Measurements from ENCODE around the gene TIMM17A. TPM values are rescaled to one million over a fixed set of nuclear protein-coding genes. Genes with fewer than 3 reads are reported as not detected.
"Not testable (repeated sequence)": the region's sequence is repeated elsewhere in the genome, so short reads cannot be mapped to it uniquely, and the experiment has no call there.

TIMM17A gene
- total RNA-seq, 2 experiments from 2014 or later, result 51.9 to 70.6 TPM

- no peaks in the 10 kb centered on the region for H3K9me3 Mint-ChIP-seq (ENCODE audit: low read depth)
- ChIA-PET CTCF (interaction anchor here (1.2 to 1.5 kb wide), 3 partner anchors 17 to 138 kb away, joined by 3 to 5 read pairs (median 4); no protein-coding TSS in a partner anchor), POLR2A (no interaction called here)
- no peaks in the 10 kb centered on the region for H3K27me3 Mint-ChIP-seq
- no peak overlapping the region for H3K4me3 Mint-ChIP-seq
- H3K4me1 Mint-ChIP-seq, result no peaks in the 10 kb centered on the region
- intact Hi-C loops (cut with DNase I, micrococcal nuclease), result no loop called here
- no peak overlapping the region for H3K27ac Mint-ChIP-seq
- no peaks in the 10 kb centered on the region for H3K36me3 Mint-ChIP-seq (ENCODE audit: low read depth)
- DNase-seq (no peak), ATAC-seq (no peak)
Measured at GRCh38 chr1:202016022-202016810, 60.9 kb downstream of the TIMM17A start.

DNA sequence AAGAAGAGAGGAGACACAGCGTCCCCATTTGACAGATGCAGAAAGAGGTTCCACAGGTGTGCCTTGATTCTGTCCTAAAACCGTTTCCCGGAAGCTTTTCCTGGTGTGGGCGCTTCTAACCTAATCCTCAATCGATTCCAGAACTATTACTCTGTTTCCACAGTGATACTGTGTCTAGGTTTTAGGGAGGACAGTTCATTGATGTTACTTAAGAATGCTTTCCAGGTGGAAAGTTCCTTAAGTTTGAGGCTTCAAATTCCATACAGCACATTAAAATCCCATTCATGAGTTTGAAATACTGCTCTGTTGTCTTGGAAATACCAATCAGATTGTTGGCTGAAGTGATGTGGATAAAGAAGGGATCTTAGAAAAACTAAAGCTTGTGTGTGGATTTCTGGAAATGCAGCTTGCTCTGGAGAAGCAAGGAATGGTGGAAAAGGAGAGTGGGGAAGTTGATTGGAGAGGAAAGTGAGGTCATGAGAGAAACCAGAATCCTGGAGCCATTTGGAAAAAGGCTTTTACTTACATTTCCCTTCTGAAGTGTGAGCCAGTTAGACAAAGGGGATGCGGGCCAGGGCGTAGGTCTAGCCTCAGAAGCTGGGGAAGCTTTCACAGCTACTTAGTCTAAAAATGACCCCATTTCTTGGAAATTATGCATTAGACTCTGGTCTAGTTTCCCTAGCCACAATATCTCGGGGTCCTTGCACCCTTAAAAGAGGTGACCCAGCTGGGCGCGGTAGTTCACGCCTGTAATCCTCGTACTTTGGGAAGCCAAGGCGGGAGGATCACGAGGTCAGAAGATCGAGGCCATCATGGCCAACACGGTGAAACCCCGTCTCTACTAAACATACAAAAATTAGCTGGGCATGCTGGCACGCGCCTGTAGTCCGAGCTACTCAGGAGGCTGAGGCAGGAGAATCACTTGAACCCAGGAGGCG, 61.8 kb downstream of the TIMM17A start:
- Mint-ChIP-seq H3K27ac (no peak overlapping the region), H3K9me3 (ENCODE audit: low read depth) (no peaks in the 10 kb centered on the region), H3K4me3 (no peak overlapping the region), H3K36me3 (ENCODE audit: low read depth) (no peaks in the 10 kb centered on the region), H3K4me1 (no peaks in the 10 kb centered on the region), H3K27me3 (peaks cover 3% of the 10 kb centered on the region)
- DNase-seq, result no peak
- intact Hi-C loops (cut with DNase I, micrococcal nuclease), result no loop called here
- ChIA-PET CTCF (interaction anchor here (1.2 to 1.5 kb wide), 2 partner anchors 17 to 137 kb away, joined by 3 to 4 read pairs; no protein-coding TSS in a partner anchor), POLR2A (no interaction called here)
- ATAC-seq, result no peak

GRCh38 chr1:202017749-202018467, 62.6 kb downstream of the TIMM17A start:
- Mint-ChIP-seq H3K4me3 (no peak overlapping the region), H3K27me3 (peaks cover 3% of the 10 kb centered on the region), H3K36me3 (ENCODE audit: low read depth) (no peaks in the 10 kb centered on the region), H3K4me1 (no peaks in the 10 kb centered on the region), H3K9me3 (ENCODE audit: low read depth) (no peaks in the 10 kb centered on the region), H3K27ac (no peak overlapping the region)
- intact Hi-C loops (cut with DNase I, micrococcal nuclease), result no loop called here
- ATAC-seq (no peak), DNase-seq (no peak)
- POLR2A ChIA-PET, result no interaction called here
- CTCF ChIA-PET, result interaction anchor here (1.5 kb wide), 1 partner anchor 18 kb away, joined by 4 read pairs; no protein-coding TSS in a partner anchor

DNA sequence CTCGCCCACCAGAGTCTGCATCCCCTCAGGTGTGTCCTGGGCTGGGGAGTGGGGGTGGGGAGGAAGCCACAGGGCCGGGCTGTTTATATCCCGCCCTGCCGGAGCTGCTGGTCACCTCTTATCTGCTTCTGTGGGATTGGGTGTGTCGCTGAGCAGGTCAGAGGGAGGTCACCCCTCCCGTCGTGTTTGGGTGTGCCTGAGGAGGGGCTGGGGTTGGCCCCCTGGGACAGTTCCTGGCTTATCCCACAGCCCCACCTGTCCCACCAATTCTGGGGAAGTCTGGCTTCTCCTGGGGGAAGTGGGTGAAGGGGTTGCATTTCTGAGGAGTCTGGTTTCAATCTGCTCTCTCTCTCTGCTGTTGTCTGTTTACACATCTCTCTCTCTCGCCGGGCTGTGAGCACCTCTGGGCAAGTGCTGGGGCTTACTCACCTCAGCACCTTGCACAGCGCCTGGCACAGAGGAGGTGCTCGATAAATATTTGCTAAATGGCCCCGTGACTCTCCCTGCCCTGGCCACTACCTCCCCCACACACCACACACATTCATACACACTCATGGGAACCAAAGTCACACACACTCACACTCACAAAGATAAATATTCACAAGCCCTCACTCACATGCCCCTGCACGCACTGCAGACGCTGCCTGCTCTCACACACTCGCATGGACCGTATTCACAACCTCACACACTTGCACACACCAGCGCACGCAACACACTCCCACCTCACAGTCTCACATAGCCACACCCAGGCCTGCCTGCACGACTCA, 63.3 kb downstream of the TIMM17A start:
- H3K9me3 Mint-ChIP-seq (ENCODE audit: low read depth), result no peaks in the 10 kb centered on the region
- no peak overlapping the region for H3K4me3 Mint-ChIP-seq
- ChIA-PET POLR2A (no interaction called here), CTCF (no interaction called here)
- H3K36me3 Mint-ChIP-seq (ENCODE audit: low read depth), result no peaks in the 10 kb centered on the region
- DNase-seq (no peak), ATAC-seq (no peak)
- intact Hi-C loops (cut with DNase I, micrococcal nuclease), result no loop called here
- no peaks in the 10 kb centered on the region for H3K4me1 Mint-ChIP-seq
- H3K27me3 Mint-ChIP-seq, result peaks cover 3% of the 10 kb centered on the region
- H3K27ac Mint-ChIP-seq, result no peak overlapping the region

- intact Hi-C loops (cut with DNase I, micrococcal nuclease), result not testable (repeated sequence)
Measured at GRCh38 chr1:202019235-202019558, 63.9 kb downstream of the TIMM17A start.

More at GRCh38 chr1:202019235-202019558, 63.9 kb downstream of the TIMM17A start:
- H3K4me3 Mint-ChIP-seq; H3K27me3 Mint-ChIP-seq; H3K4me1 Mint-ChIP-seq; H3K27ac Mint-ChIP-seq; DNase-seq; POLR2A ChIA-PET; CTCF ChIA-PET; H3K36me3 Mint-ChIP-seq (ENCODE audit: low read depth); ATAC-seq; H3K9me3 Mint-ChIP-seq (ENCODE audit: low read depth): not testable (repeated sequence)

Small RNA genes lying within 50 kb of the gene (microRNA-seq; reads per million reads assigned to microRNA genes)
- not detected for gene MIR6740 (ENCODE audit: borderline replicate concordance)

Other genes starting within 250 kb of the TIMM17A start
- 10 to 100 TPM; 65.1 to 66.0 TPM for gene IPO9, start 126.3 kb upstream of the TIMM17A start, total RNA-seq
- under 1 TPM; 0.14 to 0.26 TPM for gene SHISA4, start 66.6 kb upstream of the TIMM17A start, total RNA-seq
- not detected for gene LMOD1, start 9.0 kb upstream of the TIMM17A start, total RNA-seq
- 10 to 100 TPM; 44.9 to 49.2 TPM for gene RNPEP, start 27.1 kb downstream of the TIMM17A start, total RNA-seq
- under 1 TPM; 0.30 to 0.49 TPM for gene ELF3, start 55.1 kb downstream of the TIMM17A start, total RNA-seq
- gene GPR37L1, start 167.4 kb downstream of the TIMM17A start, total RNA-seq, result not detected
- 10 to 100 TPM; 32.3 to 51.7 TPM for gene ARL8A, start 189.2 kb downstream of the TIMM17A start, total RNA-seq
- 100 to 1,000 TPM; 188 to 221 TPM for gene PTPN7, start 205.1 kb downstream of the TIMM17A start, total RNA-seq
- under 1 TPM; 0.09 to 0.14 TPM for gene LGR6, start 238.3 kb downstream of the TIMM17A start, total RNA-seq